ENCODE results near the gene TRIM67. TPM values are rescaled to one million over a fixed set of nuclear protein-coding genes. Genes with fewer than 3 reads are reported as not detected.
"Not testable (repeated sequence)": the region's sequence is repeated elsewhere in the genome, so short reads cannot be mapped to it uniquely, and the experiment has no call there.

Gene TRIM67
- total and polyA plus RNA-seq, 4 donors: under 0.01 to 0.09 TPM; not detected in 2

- WGBS, 2 donors: 93 to 96% methylated on average over 6 of the region's 6 CpGs
- Histone ChIP-seq H3K4me1 (ENCODE audit: control insufficient read depth in 5 of 5, insufficient read depth in 5 of 5, low read length in 5 of 5) (peaks cover 0 to 9% (median 0%) of the 10 kb centered on the region in 5 donors), H3K9me3 (ENCODE audit: control insufficient read depth in 4 of 4, insufficient read depth in 3 of 4, low read length in 3 of 4) (no peaks in the 10 kb centered on the region), H3K9ac (ENCODE audit: insufficient read depth in 1 of 2, low read length in 2 of 2) (no peak overlapping the region), H3K27me3 (ENCODE audit: control insufficient read depth in 3 of 3, insufficient read depth in 3 of 3, low read length in 2 of 3) (no peaks in the 10 kb centered on the region), H3K27ac (ENCODE audit: low read depth in 1 of 2, low read length in 1 of 2) (no peak overlapping the region), H3K4me3 (no peak overlapping the region), H3K36me3 (ENCODE audit: control insufficient read depth in 4 of 4, insufficient read depth in 4 of 4, low read length in 4 of 4) (no peaks in the 10 kb centered on the region)
- no peak for TF ChIP-seq CTCF (IDR thresholded peaks at IDR 0.05; ENCODE audit: control extremely low read depth, extremely low read depth)
- DNase-seq (no peak), ATAC-seq (ENCODE audit: insufficient read depth, low FRiP score) (no peak)
Observed at GRCh38 chr1:231210126-231210525, 48.3 kb downstream of the TRIM67 start.

- H3K4me3 ChIP-seq: no peak overlapping the region
- H3K9ac ChIP-seq (ENCODE audit: insufficient read depth in 1 of 2, low read length in 2 of 2): no peak overlapping the region
- peak; percentile 87 for ATAC-seq (ENCODE audit: insufficient read depth, low FRiP score)
Observed at GRCh38 chr1:231211005-231211857, 49.4 kb downstream of the TRIM67 start.

GRCh38 chr1:231212301-231212700, 50.4 kb downstream of the TRIM67 start:
- not testable (repeated sequence) for H3K36me3 ChIP-seq (ENCODE audit: control insufficient read depth in 4 of 4, insufficient read depth in 4 of 4, low read length in 4 of 4); H3K27ac ChIP-seq (ENCODE audit: low read depth in 1 of 2, low read length in 1 of 2); H3K27me3 ChIP-seq (ENCODE audit: control insufficient read depth in 3 of 3, insufficient read depth in 3 of 3, low read length in 2 of 3); ATAC-seq (ENCODE audit: insufficient read depth, low FRiP score); H3K9ac ChIP-seq (ENCODE audit: insufficient read depth in 1 of 2, low read length in 2 of 2); H3K4me3 ChIP-seq; DNase-seq; H3K4me1 ChIP-seq (ENCODE audit: control insufficient read depth in 5 of 5, insufficient read depth in 5 of 5, low read length in 5 of 5); H3K9me3 ChIP-seq (ENCODE audit: control insufficient read depth in 4 of 4, insufficient read depth in 3 of 4, low read length in 3 of 4)
- WGBS, 2 donors: 59 to 70% methylated on average over 5 of the region's 5 CpGs

More at GRCh38 chr1:231211005-231211857, 49.4 kb downstream of the TRIM67 start:
- peak; percentile 91 for TF ChIP-seq CTCF (IDR thresholded peaks at IDR 0.05; ENCODE audit: control extremely low read depth, extremely low read depth)
- 16 to 17% methylated on average over 28 of the region's 28 CpGs for WGBS, 2 donors
- no peaks in the 10 kb centered on the region for H3K36me3 ChIP-seq (ENCODE audit: control insufficient read depth in 4 of 4, insufficient read depth in 4 of 4, low read length in 4 of 4)
- no peak overlapping the region for H3K27ac ChIP-seq (ENCODE audit: low read depth in 1 of 2, low read length in 1 of 2)
- peaks cover 0 to 9% (median 0%) of the 10 kb centered on the region in 5 donors for H3K4me1 ChIP-seq (ENCODE audit: control insufficient read depth in 5 of 5, insufficient read depth in 5 of 5, low read length in 5 of 5)
- DNase-seq: peak; percentile 85 to 86 (median 85)
- H3K27me3 ChIP-seq (ENCODE audit: control insufficient read depth in 3 of 3, insufficient read depth in 3 of 3, low read length in 2 of 3): peaks cover 0 to 3% (median 0%) of the 10 kb centered on the region in 3 donors
- no peaks in the 10 kb centered on the region for H3K9me3 ChIP-seq (ENCODE audit: control insufficient read depth in 4 of 4, insufficient read depth in 3 of 4, low read length in 3 of 4)

- Histone ChIP-seq H3K9me3 (ENCODE audit: control insufficient read depth in 4 of 4, insufficient read depth in 3 of 4, low read length in 3 of 4) (peaks cover 0 to 2% (median 0%) of the 10 kb centered on the region in 4 donors), H3K4me1 (ENCODE audit: control insufficient read depth in 5 of 5, insufficient read depth in 5 of 5, low read length in 5 of 5) (peaks cover 0 to 9% (median 0%) of the 10 kb centered on the region in 5 donors), H3K4me3 (no peak overlapping the region), H3K27me3 (ENCODE audit: control insufficient read depth in 3 of 3, insufficient read depth in 3 of 3, low read length in 2 of 3) (peaks cover 0 to 3% (median 0%) of the 10 kb centered on the region in 3 donors), H3K9ac (ENCODE audit: insufficient read depth in 1 of 2, low read length in 2 of 2) (no peak overlapping the region), H3K36me3 (ENCODE audit: control insufficient read depth in 4 of 4, insufficient read depth in 4 of 4, low read length in 4 of 4) (no peaks in the 10 kb centered on the region), H3K27ac (ENCODE audit: low read depth in 1 of 2, low read length in 1 of 2) (no peak overlapping the region)
- no peak for DNase-seq
- 94 to 95% methylated on average over 22 of the region's 22 CpGs for WGBS, 2 donors
- no peak for ATAC-seq (ENCODE audit: insufficient read depth, low FRiP score)
- TF ChIP-seq CTCF (IDR thresholded peaks at IDR 0.05; ENCODE audit: control extremely low read depth, extremely low read depth): no peak
Observed at GRCh38 chr1:231213831-231214573, 52.1 kb downstream of the TRIM67 start.

Measured in lung (tissue), 12 donors.